HG03558 (cell line): ENCODE data around the gene RAB23.

Experiments used
- ATAC-seq: cut with Tn5 transposase; IDR thresholded peaks from one replicate; pipeline ENCODE4 v1.9.1; 2021; ENCODE audit warnings: moderate number of reproducible peaks; ENCODE audit not compliant: unreplicated experiment; ENCODE audit errors: extremely low read depth

Gene RAB23

GRCh38 chr6:57142178-57142525 lies 80.0 kb downstream of the RAB23 start:
- no peak for ATAC-seq

- no peak for ATAC-seq
These were observed 80.5 kb downstream of the RAB23 start for GRCh38 chr6:57141451-57142177.

- no peak for ATAC-seq
These were observed 84.1 kb downstream of the RAB23 start for GRCh38 chr6:57138026-57138425.

- no peak for ATAC-seq
These were observed 84.8 kb downstream of the RAB23 start for GRCh38 chr6:57137350-57137749.
